ENCODE data around the gene RPS10.
"Not testable (repeated sequence)": the region's sequence is repeated elsewhere in the genome, so short reads cannot be mapped to it uniquely, and the experiment has no call there.

RPS10 gene

DNA sequence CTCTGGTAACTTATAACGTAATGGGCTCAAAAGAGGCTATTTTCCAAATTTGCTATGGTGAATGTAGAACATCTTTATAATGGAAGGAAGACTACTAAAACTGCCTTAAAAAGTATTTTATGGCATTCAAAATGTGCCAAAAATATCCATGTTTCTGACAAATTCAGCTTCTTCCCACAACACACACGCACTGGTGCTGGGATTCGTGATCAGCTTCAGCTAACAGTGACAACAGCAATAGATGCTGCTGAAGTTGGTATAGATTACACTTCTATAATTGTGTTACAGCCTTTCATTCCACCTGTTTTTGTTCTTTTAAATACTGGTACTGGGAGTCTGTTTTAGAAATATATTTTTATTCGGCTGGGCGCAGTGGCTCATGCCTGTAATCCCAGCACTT is 52.4 kb downstream of the RPS10 start:
- no peak for DNase-seq (ENCODE audit: low read depth in 1 of 2, low spot score in 1 of 2)

DNA sequence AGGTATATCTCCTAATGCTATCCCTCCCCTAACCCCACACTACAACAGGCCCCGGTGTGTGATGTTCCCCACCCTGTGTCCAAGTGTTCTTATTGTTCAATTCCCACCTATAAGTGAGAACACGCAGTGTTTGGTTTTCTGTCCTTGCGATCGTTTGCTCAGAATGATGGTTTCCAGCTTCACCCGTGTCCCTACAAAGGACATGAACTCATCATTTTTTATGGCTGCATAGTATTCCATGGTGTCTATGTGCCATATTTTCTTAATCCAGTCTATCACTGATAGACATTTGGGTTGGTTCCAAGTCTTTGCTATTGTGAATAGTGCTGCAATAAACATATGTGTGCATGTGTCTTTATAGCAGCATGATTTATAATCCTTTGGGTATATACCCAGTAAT is 54.0 kb downstream of the RPS10 start:
- DNase-seq (ENCODE audit: low read depth in 1 of 2, low spot score in 1 of 2), result not testable (repeated sequence)

DNA sequence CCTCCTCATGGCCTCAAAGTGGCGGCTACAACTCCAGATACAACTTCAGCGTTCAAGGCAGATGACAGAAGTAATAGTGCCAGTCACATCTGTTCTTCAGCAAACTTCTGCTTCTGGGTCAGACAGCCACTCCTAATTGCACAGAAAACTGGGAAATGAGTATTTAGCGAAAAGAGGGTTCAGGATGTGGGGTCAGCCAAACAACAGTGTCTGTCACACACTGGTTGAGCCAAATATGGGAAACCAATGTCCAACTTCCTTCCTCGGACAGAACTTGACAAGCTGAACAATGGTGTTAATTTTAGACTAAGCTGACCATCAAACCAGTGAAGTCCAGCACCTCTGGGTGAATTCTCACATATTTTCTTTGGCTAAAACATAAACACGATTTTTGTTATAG is 55.5 kb downstream of the RPS10 start:
- no peak for DNase-seq (ENCODE audit: low read depth in 1 of 2, low spot score in 1 of 2)

DNA sequence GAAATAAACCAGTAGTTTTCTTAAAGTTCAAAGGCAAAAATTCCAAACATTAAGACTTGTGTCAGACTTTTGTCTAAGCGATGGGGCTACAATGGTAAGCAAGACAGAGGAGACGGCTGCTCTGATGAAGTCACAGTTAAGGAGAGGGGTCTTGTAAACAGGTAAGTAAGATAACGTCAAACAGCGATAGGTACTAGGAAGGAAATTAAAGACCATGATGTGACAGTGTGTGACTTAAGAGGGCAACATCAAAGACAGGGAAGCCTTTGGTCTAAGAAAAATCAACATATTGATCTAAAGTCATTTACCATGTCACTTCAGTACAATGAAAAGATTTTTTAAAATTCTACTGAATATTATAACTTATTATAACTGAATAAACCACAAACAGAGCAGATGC is 56.5 kb downstream of the RPS10 start:
- no peak for DNase-seq (ENCODE audit: low read depth in 1 of 2, low spot score in 1 of 2)
